ENCODE measurements around the gene ACSF2.

ACSF2 gene

DNA sequence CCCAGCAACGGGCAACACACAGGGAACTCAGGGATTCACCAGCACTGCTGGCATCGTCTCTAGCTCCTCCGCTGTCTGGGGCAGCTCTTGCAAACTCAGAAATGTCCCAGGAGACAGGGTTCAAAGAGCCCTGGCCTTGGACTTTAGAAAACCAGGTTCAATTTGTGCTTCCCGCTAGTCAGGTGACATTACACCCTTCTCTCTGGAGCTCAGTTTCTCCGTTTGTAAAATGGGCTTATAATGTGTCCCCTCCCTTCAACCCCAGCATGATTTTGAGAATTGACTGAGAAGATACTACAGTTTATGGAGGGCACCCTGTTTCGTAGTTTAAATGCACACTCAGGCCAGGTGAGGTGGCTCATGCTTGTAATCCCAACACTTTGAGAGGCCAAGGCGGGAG lies 80.3 kb downstream of the ACSF2 start:
- DNase-seq = no peak

DNA sequence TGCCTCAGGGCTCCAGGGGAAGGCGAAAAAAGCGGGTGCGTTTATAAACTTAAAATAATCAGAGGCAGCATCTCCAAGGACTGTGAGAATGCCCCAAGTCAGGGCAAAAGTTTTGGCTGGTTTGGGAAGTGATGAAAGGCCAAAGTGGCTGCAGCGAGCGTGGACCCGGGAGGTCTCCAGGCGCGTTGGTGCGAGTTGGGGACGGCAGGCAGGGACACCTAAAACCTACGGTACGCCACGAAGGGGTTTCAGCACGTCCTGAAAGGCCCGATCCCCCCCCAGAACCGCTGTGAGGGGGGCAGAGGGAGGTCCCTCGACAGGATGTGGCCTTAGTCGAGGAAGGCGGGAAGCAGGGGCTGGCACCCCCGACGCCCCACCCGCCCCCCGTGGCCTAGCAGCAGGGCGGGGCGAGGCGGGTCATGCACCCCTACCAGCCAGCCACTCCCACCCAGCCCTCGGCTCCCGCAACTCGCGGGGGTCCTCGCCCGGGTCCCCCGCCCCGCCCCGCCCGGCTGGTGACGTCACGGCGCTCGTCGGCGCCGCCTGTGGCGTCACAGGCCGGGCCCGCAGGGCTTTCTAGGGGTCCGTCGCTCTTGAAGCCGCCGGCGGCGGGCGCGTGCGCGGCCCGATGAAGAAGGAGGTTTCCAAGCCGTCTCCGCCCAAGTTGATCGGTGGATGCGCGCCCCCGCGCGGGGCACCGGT lies 82.0 kb downstream of the ACSF2 start, which contains the start of gene MYCBPAP:
TSS of gene MYCBPAP (plus strand) at position 569 of the 702 bp plus-strand sequence. CDS start 236 bp downstream, outside the sequence.
- DNase-seq = peak; percentile 70

DNA sequence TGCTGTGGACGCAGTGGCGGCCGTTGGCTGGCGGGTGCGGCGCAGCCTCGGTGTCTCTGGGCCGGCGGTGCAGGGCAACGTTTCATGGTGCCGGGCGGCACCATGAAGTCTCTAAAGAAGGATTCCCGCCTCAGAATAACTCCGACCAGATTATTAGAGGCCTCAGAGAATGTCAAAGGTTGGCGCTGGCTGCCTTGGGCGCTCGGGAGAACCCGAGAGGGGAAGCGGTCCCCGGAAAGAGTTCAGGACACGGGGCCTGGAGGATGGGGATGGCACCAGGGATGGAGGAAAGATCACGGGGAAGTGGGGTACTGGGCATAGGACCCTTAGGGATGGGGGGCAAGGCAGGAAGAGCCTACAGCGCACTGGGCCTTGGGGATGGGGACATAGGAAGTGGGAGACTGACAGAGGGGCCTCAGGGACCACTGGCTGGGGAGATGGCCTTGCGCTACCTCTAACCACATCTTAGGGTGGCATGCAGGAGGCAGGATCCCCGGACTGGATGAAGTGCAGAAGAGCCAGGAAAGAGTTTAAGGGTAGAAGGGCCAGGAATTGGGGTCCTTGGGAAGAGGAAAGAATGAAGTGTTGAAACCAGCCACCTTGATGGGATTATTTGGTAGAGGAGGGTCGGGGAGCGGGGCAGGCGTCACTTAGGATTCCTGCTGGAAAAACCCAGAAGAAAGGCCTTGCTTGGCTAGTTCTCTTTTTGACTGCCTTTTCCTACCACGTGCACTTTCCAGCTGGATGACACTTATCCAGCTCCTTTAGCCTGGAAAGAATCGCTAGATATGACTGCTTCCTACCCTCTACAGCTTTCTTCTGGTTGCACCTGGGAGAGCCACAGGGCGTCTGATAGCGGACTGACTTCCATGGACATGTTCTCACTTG lies 82.8 kb downstream of the ACSF2 start:
- DNase-seq = no peak

DNA sequence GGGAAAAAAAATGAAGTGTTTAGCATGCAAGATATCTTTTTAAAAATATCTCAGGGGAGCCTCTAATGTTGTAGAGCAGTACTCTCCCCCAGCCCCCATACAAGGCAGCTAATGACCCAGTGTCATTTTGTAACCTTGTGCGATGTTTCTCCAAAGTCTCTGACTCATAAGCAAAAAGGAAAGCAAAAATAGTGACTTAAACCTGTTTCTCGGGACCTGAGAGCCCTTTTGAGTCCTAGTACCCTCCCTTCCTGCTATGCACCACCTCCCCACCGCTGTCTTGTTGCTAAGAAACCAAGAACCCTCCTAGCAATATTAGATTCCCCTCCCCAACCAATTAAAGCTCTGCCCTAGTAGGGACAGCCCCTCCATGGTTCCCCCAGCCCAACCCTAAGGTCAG lies 85.0 kb downstream of the ACSF2 start:
- no peak for DNase-seq

DNA sequence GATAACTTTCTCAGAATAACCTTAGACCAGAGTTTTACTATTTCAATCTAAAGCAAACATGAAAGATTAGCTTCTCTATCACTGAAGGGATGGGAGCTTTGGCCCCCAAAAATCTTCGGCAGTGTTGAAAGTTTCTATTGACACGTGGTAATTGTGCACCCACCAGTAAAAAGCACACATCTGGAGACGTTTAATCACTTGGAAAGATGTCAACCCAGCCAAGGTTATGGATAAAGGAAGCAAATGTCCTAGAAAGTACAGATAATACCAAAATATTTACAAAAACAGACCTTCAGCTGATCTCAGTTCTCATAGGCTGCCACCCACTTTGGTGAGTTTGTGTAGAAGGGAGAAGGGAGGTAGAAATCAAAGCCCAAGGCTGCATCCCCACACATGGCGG lies 87.5 kb downstream of the ACSF2 start:
- no peak for DNase-seq

DNA sequence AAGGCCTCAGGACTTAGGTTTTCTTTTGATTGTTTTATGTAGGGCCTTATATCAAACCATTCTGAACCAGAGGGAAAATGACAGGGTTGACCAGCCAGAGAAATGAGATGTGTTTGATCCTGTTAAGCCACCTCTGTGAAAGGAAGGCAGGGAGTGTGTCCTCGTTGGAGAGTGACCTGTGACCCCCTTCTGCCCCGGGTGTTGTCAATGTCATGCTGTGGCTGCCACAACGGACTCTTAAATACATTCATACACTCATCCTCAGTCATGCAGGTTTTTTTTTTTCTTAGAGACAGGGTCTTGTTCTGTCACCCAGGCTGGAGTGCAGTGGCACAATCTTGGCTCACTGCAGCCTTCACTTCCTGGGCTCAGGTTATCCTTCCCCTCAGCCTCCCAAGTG lies 88.4 kb downstream of the ACSF2 start:
- DNase-seq = no peak

DNA sequence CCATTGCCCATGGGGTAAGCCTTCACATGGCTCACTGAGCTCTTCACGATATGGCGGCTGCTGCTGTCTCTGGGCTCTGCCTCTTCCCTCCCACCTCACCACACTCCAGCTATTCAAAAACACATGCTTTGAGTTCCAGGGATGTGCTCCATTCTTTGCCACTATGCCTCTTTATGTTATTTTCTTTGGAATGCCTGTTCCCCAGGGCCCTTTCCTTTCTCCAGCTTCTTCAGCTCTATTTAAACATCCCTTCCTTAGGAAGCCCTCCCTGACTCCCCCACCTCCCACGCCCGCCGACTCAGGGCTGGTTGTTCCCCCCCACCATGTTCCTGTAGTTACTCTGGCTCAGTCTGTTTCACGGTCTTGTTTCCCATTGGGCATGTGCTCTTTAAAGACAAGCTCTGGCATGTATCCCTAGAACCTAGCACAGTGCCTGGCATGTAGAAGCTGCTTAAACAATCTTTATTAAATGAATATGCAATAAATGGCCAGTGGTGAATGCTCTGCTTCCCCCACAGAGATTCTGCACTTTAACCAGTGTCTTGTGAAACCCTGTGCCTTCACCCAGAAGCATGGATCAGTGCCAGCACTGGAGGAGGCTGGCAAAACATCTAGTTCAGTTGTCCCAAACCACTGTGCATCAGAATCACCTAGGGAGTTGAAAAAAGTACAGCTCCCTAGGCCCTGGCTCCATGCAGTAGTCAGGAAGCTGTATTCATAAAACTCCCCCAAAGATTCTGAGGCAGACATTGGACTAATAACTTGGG lies 89.1 kb downstream of the ACSF2 start:
- DNase-seq = no peak

DNA sequence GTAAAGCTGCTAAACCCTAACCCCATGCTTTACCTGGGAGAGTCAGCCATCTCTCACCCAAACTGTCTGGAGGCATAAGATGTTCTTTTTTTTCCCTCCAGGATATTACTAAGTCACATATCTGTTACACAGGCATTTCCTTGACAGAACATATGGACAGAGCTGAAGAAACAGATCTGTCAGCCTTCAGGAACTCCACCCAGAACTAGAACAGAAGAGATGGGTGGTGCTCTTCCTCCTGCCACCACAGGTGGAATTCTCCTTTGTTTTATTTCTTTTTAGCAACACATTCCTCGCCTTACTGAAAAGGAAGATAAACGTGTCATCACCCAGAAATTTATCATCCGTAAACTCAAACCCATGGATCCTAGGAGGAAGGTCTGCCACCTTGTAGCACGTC lies 91.0 kb downstream of the ACSF2 start:
- no peak for DNase-seq

DNA sequence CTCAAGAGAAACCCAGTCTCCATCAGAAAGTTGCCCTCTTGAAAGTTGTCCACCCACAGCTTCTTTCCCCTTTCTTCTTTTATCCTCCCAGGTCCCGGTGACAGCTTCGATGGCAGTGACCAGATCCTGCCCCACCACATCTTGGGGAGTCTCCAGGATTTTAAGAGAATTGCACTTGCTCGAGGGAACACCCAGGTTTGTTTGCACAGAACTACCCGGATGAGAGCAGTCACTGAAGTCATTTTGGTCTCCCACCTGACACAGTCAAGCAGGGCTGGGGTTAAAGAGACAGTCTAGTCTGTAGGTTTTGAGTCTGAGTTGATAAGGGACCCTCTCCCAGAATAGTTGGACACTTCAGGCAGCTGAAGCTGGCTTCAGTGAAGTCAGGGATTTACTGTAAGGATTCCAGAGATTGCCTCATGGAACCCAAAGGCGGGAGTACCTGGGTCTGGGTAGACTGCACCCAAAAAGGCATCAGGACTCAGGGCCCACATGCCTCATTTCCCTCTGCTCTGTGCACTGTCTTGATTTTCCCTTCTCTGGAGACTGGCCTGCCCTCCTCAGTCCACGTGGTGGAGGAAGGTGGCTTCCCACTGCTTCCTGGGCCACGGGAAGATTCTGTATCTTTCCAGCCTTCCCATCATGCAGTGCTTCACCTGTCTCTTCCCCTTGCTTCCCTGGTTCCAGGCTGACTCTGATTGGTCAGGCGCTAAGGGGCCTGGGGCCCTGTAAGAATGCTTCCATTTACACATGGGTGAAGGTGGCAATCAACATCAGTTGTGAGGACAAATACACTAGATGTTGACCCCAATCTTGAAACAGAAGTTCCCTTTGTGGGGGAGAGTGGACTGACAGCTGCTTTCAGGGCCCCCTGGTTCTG lies 91.7 kb downstream of the ACSF2 start:
- no peak for DNase-seq

DNA sequence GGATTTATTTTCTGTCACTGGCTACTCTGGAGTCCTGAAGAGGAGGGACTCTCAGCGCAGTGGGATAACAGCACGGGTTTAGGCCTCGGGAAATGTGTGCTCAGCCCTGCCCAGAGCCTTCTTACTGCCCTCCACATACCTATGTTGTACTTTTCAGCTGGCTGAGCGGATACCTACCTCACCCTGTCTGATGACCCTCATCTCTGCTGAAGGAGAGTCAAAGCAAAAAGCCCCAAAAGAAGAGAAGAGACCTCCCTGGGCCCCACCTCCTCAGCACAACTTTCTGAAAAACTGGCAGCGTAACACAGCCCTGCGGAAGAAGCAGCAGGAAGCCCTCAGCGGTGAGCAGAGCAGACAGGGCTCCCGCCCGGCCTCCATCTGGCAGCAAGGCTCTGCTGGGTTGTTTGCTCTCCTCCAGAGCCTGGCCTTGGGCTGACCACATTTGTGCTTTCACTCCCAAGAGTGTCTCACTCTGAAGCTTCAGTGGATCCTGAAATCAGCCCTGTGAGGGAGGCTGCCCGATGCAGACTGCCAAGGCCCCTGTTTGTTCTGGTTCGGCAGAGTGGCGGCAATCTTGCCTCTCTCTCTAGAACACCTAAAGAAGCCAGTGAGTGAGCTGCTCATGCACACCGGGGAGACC lies 92.5 kb downstream of the ACSF2 start:
- DNase-seq = no peak

DNA sequence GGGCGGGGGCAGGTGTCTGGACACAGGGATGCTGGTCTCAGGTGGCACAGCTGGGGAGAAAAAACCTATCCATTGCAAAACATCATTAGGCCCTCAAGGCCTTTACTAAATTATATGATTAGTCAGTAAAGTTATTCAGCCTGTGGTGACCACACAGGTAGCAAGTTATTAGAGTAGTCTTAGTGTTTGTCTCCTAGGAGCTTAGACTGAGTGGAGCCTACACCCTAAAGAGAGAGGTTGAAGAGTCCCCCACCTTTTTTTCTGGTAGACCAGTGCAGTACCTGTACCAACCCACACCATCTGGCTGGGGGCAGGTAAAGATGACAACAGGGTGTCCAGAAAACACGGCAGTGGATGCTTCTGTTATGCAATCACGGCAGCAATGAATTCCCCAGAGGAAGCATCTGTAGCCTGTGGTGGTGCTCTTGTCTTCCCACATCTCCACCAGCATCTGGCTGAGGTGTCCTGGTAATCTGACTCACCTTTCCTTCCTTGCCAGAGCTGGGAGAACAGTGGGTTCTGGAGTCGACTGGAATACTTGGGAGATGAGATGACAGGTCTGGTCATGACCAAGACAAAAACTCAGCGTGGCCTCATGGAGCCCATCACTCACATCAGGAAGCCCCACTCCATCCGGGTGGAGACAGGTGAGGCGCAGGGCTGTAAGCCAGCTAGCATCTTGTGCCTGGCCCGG lies 93.3 kb downstream of the ACSF2 start:
- DNase-seq = no peak

DNA sequence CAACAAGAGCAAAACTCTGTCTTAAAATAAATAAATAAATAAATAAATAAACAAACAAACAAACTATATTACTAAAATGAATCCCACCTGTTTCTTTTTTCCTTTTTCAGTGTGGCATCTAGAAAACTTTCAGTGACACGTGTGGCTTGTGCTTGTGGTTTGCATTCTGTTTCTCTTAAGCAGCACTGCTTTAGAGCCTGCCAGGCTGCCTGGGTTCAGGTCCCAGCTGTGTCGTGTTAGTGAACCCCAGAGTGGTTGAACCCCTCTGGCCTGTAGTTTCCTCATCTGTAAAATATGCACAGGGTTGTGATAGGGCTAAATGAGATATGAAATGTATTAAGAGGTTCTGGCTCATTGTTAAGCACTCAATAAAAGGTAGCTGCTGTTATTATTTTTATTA lies 94.5 kb downstream of the ACSF2 start:
- no peak for DNase-seq

DNA sequence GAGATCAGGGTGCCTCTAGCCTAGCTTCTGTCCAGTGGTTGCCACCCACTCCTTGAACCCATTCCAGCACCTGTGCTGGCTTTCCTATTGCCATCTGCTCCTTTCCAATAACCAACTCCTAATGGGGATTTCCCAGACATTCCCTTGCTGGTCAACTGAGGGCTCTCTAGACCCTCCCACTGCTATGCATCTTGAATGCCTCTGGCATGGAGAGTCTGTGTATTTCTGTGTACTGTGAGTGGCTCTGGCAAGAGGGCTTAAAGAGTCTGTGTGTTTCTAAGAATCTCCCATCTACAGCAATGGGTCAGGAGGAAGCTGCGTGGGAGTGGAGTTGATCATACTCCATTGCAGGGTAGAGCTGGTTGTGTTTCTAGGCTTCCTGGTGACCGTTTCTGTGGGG lies 95.5 kb downstream of the ACSF2 start:
- DNase-seq = no peak

DNA sequence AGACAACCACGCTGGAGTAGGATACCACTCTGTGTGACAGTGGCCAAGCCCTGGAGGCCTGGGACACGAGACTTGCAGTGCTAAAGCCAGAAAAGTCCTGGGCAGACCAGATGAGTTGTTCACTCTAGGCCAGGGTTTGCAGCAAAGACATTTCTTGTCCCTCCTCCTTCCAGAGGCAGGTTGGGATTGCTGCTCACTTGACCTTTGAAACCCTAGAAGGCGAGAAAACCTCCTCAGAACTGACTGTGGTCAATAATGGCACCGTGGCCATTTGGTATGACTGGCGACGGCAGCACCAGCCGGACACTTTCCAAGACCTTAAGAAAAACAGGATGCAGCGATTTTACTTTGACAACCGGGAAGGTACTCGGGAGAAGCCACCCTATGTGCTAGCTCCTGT lies 96.7 kb downstream of the ACSF2 start:
- DNase-seq = no peak

DNA sequence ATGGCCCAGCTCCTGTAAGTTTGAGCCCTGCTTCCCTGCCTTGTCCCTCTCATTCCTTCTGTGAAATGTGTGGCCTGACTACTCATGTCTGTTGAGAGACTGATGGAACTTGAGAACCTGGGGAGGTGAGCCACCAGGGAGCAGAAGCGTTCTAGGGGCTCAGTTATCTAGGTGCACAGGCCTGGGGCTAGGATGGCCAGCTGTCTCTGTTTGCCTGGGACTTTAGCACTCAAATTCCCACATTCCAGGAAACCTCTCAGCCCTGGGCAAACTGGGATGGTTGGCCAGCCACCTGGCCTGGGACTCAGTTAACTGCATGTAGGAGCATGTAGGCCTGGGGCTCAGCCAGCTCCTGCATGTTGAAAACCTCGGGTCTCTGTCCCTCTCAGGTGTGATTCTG lies 97.2 kb downstream of the ACSF2 start:
- no peak for DNase-seq

Measured in activated CD8-positive, alpha-beta memory T cell treated with anti-CD3 and anti-CD28 coated beads, Interleukin-2, amount 50 U/mL, for 4 hours (primary cell).